ENCODE results near the gene AMPD1.

AMPD1 gene

GRCh38 chr1:114627107-114627506 lies 68.2 kb downstream of the AMPD1 start:
- DNase-seq, result no peak

- DNase-seq, result no peak
Observed at GRCh38 chr1:114623364-114623763, 72.0 kb downstream of the AMPD1 start.
